Astrocyte (in vitro differentiated cells and primary cell): ENCODE results near the gene GAPVD1. TPM values are rescaled to one million over a fixed set of nuclear protein-coding genes. Genes with fewer than 3 reads are reported as not detected.

Experiments
- DNase-seq: peaks from one replicate; pipeline ENCODE4 v3.0.0-alpha.2; 2010; ENCODE audit warnings: low read depth
- FAIRE-seq: peaks from 2 replicates; lab custom pipeline; 2011; peaks lifted over from hg19 to GRCh38; lab: Jason Lieb, UNC
- H2AFZ ChIP-seq: 2 replicates; pipeline ENCODE4 v1.6.0; 2012; ENCODE audit warnings: low read depth, low read length, inconsistent platforms
- H3K27ac ChIP-seq: 2 replicates; pipeline ENCODE4 v1.5.1; 2011; ENCODE audit warnings: low read depth, low read length, inconsistent platforms
- H3K27me3 ChIP-seq: 2 replicates; pipeline ENCODE4 v1.6.0; 2011; ENCODE audit warnings: low read length, inconsistent platforms; ENCODE audit not compliant: insufficient read depth
- H3K36me3 ChIP-seq: 2 replicates; pipeline ENCODE4 v1.5.1; 2011; ENCODE audit warnings: low read length, inconsistent platforms; ENCODE audit not compliant: insufficient read depth
- H3K4me1 ChIP-seq: 2 replicates; pipeline ENCODE4 v1.5.1; 2011; ENCODE audit warnings: low read length, inconsistent platforms; ENCODE audit not compliant: insufficient read depth
- H3K4me2 ChIP-seq: 2 replicates; pipeline ENCODE4 v1.6.0; 2012; ENCODE audit warnings: low read length, inconsistent platforms
- H3K4me3 ChIP-seq: 2 replicates; pipeline ENCODE4 v1.5.1; 2011; ENCODE audit warnings: low read depth, mild to moderate bottlenecking, low read length, inconsistent platforms; ENCODE audit not compliant: insufficient read depth
- H3K79me2 ChIP-seq: 2 replicates; pipeline ENCODE4 v1.6.0; 2012; ENCODE audit warnings: mild to moderate bottlenecking, low read length, inconsistent platforms; ENCODE audit not compliant: insufficient read depth
- H3K9ac ChIP-seq: 2 replicates; pipeline ENCODE4 v1.6.0; 2012; ENCODE audit warnings: mild to moderate bottlenecking, low read length, inconsistent platforms
- H3K9me3 ChIP-seq: 2 replicates; pipeline ENCODE4 v1.5.1; 2012; ENCODE audit warnings: low read depth, mild to moderate bottlenecking, low read length, inconsistent platforms; ENCODE audit not compliant: insufficient read depth
- H4K20me1 ChIP-seq: 2 replicates; pipeline ENCODE4 v1.6.0; 2012; ENCODE audit warnings: low read length, inconsistent platforms; ENCODE audit not compliant: insufficient read depth
- H3K27ac Mint-ChIP-seq: one replicate; pipeline ENCODE4 v1.8.0; 2021; ENCODE audit warnings: mild to moderate bottlenecking, mixed read lengths; ENCODE audit not compliant: unreplicated experiment
- H3K27me3 Mint-ChIP-seq: one replicate; pipeline ENCODE4 v1.8.0; 2021; ENCODE audit warnings: low read depth, mixed read lengths; ENCODE audit not compliant: unreplicated experiment
- H3K36me3 Mint-ChIP-seq: one replicate; pipeline ENCODE4 v1.8.0; 2021; ENCODE audit warnings: low read depth, mixed read lengths; ENCODE audit not compliant: unreplicated experiment
- H3K4me1 Mint-ChIP-seq: one replicate; pipeline ENCODE4 v1.8.0; 2021; ENCODE audit warnings: low read depth, mixed read lengths; ENCODE audit not compliant: unreplicated experiment
- H3K4me3 Mint-ChIP-seq: one replicate; pipeline ENCODE4 v1.8.0; 2021; ENCODE audit warnings: mild to moderate bottlenecking, moderate library complexity, mixed read lengths; ENCODE audit not compliant: unreplicated experiment
- H3K9me3 Mint-ChIP-seq: one replicate; pipeline ENCODE4 v1.8.0; 2021; ENCODE audit warnings: mild to moderate bottlenecking, mixed read lengths; ENCODE audit not compliant: unreplicated experiment
- CTCF ChIP-seq: IDR thresholded peaks from 2 replicates; pipeline ENCODE4 v1.5.1; 2011; ENCODE audit warnings: low read depth, mild to moderate bottlenecking, inconsistent platforms, low read length, moderate library complexity; ENCODE audit not compliant: insufficient read depth
- EZH2 ChIP-seq: IDR thresholded peaks from 2 replicates; pipeline ENCODE4 v1.6.1; 2012; ENCODE audit warnings: mild to moderate bottlenecking, low read length, inconsistent platforms; ENCODE audit not compliant: insufficient read depth
- total RNA-seq: library from RNA; stranded (reverse); gene quantifications from 2 replicates; pipeline ENCODE4 v1.2.1, GENCODE V29; 2021

Gene GAPVD1
- total RNA-seq, 1 donor from 2014 or later: 54.4 TPM

- H3K79me2 ChIP-seq: no peaks in the 10 kb centered on the region
- H3K4me3 ChIP-seq: no peak overlapping the region
- H3K27me3 ChIP-seq: no peaks in the 10 kb centered on the region
- Mint-ChIP-seq H3K4me1 (no peaks in the 10 kb centered on the region), H3K27me3 (no peaks in the 10 kb centered on the region), H3K4me3 (no peak overlapping the region), H3K27ac (no peak overlapping the region), H3K9me3 (no peaks in the 10 kb centered on the region), H3K36me3 (peaks cover 4% of the 10 kb centered on the region)
- no peak overlapping the region for H3K9ac ChIP-seq
- DNase-seq: no peak
- no peak overlapping the region for H2AFZ ChIP-seq
- no peaks in the 10 kb centered on the region for H3K4me1 ChIP-seq
- no peaks in the 10 kb centered on the region for H3K9me3 ChIP-seq
- no peak overlapping the region for H3K27ac ChIP-seq
- no peak overlapping the region for H3K4me2 ChIP-seq
- H3K36me3 ChIP-seq: peaks cover 19% of the 10 kb centered on the region
- no peak for FAIRE-seq
- no peaks in the 10 kb centered on the region for H4K20me1 ChIP-seq
- TF ChIP-seq CTCF: no peak
- TF ChIP-seq EZH2: no peak
Measured at GRCh38 chr9:125366676-125367075, 105.0 kb downstream of the GAPVD1 start.

GRCh38 chr9:125370786-125371185 is 109.2 kb downstream of the GAPVD1 start:
- H3K9me3 Mint-ChIP-seq: no peaks in the 10 kb centered on the region
- H3K4me1 Mint-ChIP-seq: peaks cover 2% of the 10 kb centered on the region
- no peak overlapping the region for H3K9ac ChIP-seq
- H3K4me2 ChIP-seq: no peak overlapping the region
- H3K9me3 ChIP-seq: no peaks in the 10 kb centered on the region
- H3K27me3 Mint-ChIP-seq: no peaks in the 10 kb centered on the region
- H3K27ac Mint-ChIP-seq: no peak overlapping the region
- H4K20me1 ChIP-seq: no peaks in the 10 kb centered on the region
- H3K4me3 Mint-ChIP-seq: no peak overlapping the region
- no peaks in the 10 kb centered on the region for H3K36me3 ChIP-seq
- no peak overlapping the region for H2AFZ ChIP-seq
- no peak overlapping the region for H3K4me3 ChIP-seq
- peaks cover 4% of the 10 kb centered on the region for H3K36me3 Mint-ChIP-seq
- no peak for TF ChIP-seq EZH2
- no peak for TF ChIP-seq CTCF
- no peak overlapping the region for H3K27ac ChIP-seq
- FAIRE-seq (no peak), DNase-seq (no peak)
- H3K79me2 ChIP-seq: no peaks in the 10 kb centered on the region
- H3K27me3 ChIP-seq: no peaks in the 10 kb centered on the region
- H3K4me1 ChIP-seq: no peaks in the 10 kb centered on the region

- no peak for TF ChIP-seq EZH2
- TF ChIP-seq CTCF: no peak
- H3K27ac Mint-ChIP-seq: no peak overlapping the region
- H3K27me3 Mint-ChIP-seq: peaks cover 3% of the 10 kb centered on the region
- Histone ChIP-seq H3K27ac (no peak overlapping the region), H3K4me2 (no peak overlapping the region), H2AFZ (no peak overlapping the region), H3K36me3 (no peaks in the 10 kb centered on the region), H4K20me1 (no peaks in the 10 kb centered on the region), H3K4me1 (no peaks in the 10 kb centered on the region), H3K4me3 (no peak overlapping the region), H3K79me2 (no peaks in the 10 kb centered on the region), H3K9ac (no peak overlapping the region), H3K9me3 (no peaks in the 10 kb centered on the region), H3K27me3 (no peaks in the 10 kb centered on the region)
- peaks cover 2% of the 10 kb centered on the region for H3K4me1 Mint-ChIP-seq
- no peak for FAIRE-seq
- peaks cover 4% of the 10 kb centered on the region for H3K36me3 Mint-ChIP-seq
- DNase-seq: no peak
- H3K9me3 Mint-ChIP-seq: no peaks in the 10 kb centered on the region
- H3K4me3 Mint-ChIP-seq: no peak overlapping the region
Measured at GRCh38 chr9:125372441-125373226, 111.0 kb downstream of the GAPVD1 start.
